C1 segment of cervical spinal cord (tissue), 14 donors: ENCODE results near the gene MAD2L2.
A peak's percentile ranks its signal among the peaks of the same experiment; 100 is the strongest.

Experiments
- DNase-seq, 14 donors: peaks; one replicate each; lab custom pipeline; 2025; lab: John Stamatoyannopoulos, UW

MAD2L2 gene

GRCh38 chr1:11681071-11681771, at the start of gene MAD2L2:
Gene MAD2L2, minus strand, starts transcription at chr1:11681148. Its CDS starts 547 bp downstream, at chr1:11680601.
- DNase-seq = peak in 13 of 14 donors; percentile 49 to 90 (median 76)

GRCh38 chr1:11730429-11730891, 49.5 kb upstream of the MAD2L2 start:
- DNase-seq = peak in 6 of 14 donors; percentile 8 to 31 (median 24)

GRCh38 chr1:11729498-11730428, 48.8 kb upstream of the MAD2L2 start:
- DNase-seq = peak in 3 of 14 donors; percentile 11 to 30 (median 22)

- no peak for DNase-seq
These were observed 48.2 kb upstream of the MAD2L2 start for GRCh38 chr1:11729155-11729497.

- DNase-seq = no peak
These were observed 47.3 kb upstream of the MAD2L2 start for GRCh38 chr1:11728126-11728806.

GRCh38 chr1:11727119-11727518, 46.2 kb upstream of the MAD2L2 start:
- DNase-seq = no peak

GRCh38 chr1:11725616-11726015, 44.7 kb upstream of the MAD2L2 start:
- DNase-seq = no peak

GRCh38 chr1:11722538-11722937, 41.6 kb upstream of the MAD2L2 start:
- no peak for DNase-seq

- DNase-seq = no peak
These were observed 40.4 kb upstream of the MAD2L2 start for GRCh38 chr1:11721311-11721710.

GRCh38 chr1:11720525-11720924, 39.6 kb upstream of the MAD2L2 start:
- DNase-seq = peak in 6 of 14 donors; percentile 11 to 49 (median 26)

- DNase-seq = peak in 1 of 14 donors; percentile 44
These were observed 39.1 kb upstream of the MAD2L2 start for GRCh38 chr1:11720033-11720376.

- peak; percentile 14 to 85 (median 70) for DNase-seq
These were observed 38.5 kb upstream of the MAD2L2 start for GRCh38 chr1:11719313-11720032.

- DNase-seq = peak in 1 of 14 donors; percentile 51
These were observed 34.1 kb upstream of the MAD2L2 start for GRCh38 chr1:11714831-11715575.

GRCh38 chr1:11713095-11713494, 32.1 kb upstream of the MAD2L2 start:
- DNase-seq = no peak

GRCh38 chr1:11712285-11712684, 31.3 kb upstream of the MAD2L2 start:
- DNase-seq = no peak

GRCh38 chr1:11711490-11711889, 30.5 kb upstream of the MAD2L2 start:
- no peak for DNase-seq

- DNase-seq = no peak
These were observed 27.8 kb upstream of the MAD2L2 start for GRCh38 chr1:11708554-11709350.

- DNase-seq = peak in 4 of 14 donors; percentile 23 to 52 (median 33)
These were observed 26.8 kb upstream of the MAD2L2 start for GRCh38 chr1:11707621-11708276.

GRCh38 chr1:11706292-11706691, 25.3 kb upstream of the MAD2L2 start:
- DNase-seq = no peak
